RPMI7951 (cell line): Measurements from ENCODE around the gene BBS4. TPM values are rescaled to one million over a fixed set of nuclear protein-coding genes. Genes with fewer than 3 reads are reported as not detected.
A peak's percentile ranks its signal among the peaks of the same experiment; 100 is the strongest.
"Not testable (repeated sequence)": the region's sequence is repeated elsewhere in the genome, so short reads cannot be mapped to it uniquely, and the experiment has no call there.

ENCODE experiments used
- DNase-seq: peaks from one replicate; pipeline ENCODE4 v3.0.0-alpha.2; 2012; ENCODE audit warnings: low read depth
- total RNA-seq: library from RNA; depleted of rRNA; stranded (reverse); fragments of >200 nt; shearing (Covaris generic); gene quantifications from 2 replicates; pipeline ENCODE4 v1.2.3, GENCODE V29; 2014

The BBS4 gene
- total RNA-seq, 1 experiment from 2014 or later = 26.7 TPM

GRCh38 chr15:72700076-72700475 lies 14.1 kb downstream of the BBS4 start:
- no peak for DNase-seq

DNA sequence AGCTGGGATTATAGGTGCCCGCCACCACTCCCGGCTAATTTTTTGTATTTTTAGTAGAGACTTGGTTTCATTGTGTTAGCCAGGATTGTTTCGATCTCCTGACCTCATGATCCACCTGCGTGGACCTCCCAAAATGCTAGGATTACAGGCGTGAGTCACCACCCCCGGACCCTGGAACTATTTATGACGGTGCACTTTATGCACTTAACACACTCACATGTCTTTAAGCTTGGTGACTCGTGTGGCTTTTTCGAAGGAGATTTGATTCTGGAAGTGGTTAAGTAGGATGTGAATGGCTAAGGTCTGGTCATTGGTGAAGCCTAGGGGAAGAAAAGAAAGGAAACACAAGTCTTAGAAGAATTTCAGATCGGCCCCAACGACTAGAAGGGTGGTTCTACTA lies 20.3 kb downstream of the BBS4 start:
- DNase-seq = peak; percentile 8

- not testable (repeated sequence) for DNase-seq
Observed at GRCh38 chr15:72708551-72709303, 22.7 kb downstream of the BBS4 start.

DNA sequence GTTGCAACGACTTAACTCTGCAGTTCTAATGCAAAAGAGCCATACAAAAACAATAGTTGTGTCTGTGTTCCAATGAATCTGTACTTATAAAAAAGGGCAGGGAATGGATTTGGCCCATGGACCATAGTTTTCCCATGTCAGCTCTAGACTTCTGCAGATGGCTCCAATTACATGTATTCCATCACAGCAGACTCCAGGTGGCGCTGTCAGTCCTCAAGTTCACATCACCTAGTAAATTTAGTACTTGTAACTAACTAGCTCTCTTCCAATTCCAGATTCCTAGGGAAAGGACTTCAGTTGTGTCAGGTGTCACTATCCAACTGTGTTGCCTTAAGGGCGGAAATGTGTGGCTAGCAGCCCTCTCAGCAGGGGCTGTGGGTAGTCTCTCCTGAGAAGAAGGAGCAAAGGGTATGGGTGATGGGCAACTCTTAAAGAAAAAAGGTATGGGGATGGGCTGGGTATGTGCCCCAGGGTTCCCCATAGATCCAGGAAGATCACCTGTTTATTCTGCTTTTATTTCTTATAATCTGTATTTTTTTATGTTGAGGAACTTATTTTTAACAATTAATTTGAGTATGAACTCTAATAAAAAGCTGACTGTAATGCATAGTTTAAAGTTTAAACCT lies 36.2 kb downstream of the BBS4 start:
- DNase-seq = peak; percentile 69

- no peak for DNase-seq
Observed at GRCh38 chr15:72724028-72724427, 38.0 kb downstream of the BBS4 start.

DNA sequence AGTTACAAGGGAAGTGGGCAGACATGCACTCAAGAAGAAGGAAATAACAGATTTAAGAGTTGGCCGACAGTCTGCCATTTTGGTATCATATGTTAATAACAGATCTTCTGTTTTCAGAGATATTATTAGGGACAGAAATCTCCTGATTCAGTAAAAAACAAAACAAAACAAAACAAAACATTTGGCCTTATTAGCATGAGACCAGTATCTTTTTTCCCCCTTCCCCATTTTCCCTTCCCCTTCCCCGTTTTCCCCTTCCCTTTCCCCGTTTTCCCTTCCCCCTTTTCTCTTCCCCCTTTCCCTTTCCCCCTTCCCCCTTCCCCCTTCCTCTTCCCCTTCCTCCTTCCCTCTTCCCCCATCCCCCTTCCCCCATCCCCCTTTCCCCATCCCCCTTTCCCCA lies 39.4 kb downstream of the BBS4 start:
- no peak for DNase-seq

DNA sequence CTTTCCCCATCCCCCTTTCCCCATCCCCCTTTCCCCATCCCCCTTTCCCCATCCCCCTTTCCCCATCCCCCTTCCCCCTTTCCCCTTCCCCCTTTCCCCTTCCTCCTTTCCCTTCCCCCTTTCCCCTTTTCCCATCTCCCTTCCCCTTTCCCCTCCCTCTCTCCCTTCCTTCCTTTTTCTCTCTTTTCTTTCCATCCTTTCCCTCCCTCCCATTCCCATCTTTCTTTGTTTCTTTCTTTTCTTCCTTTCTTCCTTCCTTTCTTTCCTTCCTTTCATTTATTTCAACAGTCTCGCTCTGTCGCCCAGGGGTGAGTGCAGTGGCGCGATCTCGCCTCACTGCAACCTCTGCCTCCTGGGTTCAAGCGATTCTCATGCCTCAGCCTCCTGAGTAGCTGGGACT lies 39.8 kb downstream of the BBS4 start:
- DNase-seq = not testable (repeated sequence)

DNA sequence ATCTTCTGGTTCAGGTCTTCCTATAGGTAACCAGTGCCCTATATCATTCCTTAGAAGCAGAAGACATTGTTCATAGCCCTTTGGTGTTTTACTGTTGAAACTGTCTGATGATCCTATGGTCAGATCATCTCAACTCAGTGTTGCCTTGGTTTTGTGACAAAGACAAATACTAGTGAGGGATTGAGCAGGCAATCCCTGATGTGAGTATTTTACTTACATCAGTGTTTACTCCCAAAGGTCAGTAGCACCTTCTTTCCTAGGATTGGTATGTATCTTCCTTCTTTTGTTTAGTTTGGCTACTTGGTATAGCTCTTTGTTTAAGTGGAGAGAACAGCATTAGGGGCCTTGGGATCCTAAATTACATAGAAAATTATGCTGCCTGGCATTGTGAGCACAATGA lies 41.1 kb downstream of the BBS4 start:
- no peak for DNase-seq

DNA sequence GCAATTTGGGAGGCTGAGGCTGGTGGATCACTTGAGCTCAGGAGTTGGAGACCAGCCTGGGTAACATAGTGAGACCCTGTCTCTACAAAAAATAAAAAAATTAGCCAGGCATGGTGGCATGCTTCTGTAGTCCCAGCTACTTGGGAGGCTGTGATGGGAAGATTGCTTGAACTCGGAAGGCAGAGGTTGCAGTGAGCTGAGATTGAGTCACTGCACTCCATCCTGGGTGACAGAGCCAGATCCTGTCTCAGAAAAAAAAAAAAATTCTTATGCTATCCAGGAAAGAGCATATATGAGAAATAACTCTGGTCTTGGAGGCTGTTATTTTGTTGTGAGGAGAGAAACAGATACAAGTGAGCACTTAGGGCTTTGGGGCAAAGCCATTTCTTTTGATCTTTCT lies 42.2 kb downstream of the BBS4 start:
- DNase-seq = not testable (repeated sequence)

DNA sequence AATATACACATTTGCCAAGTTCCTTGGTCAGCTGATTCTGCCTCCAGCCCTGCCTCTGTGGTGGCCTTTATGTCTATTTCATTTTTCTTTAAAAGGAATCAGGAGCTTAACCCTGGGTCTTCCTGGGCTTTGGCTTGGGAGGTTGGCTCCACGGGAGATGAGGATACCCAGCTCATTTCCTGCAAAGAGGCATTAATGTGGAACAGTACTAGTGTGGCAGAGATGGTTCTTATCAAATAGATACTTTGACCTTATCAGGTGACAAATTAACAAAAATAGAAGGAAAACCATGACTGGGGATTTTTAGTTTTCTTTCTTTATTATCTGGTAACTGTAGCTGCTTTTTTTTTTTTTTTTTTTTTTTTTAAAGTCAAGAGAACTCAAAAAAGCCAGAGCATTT lies 42.8 kb downstream of the BBS4 start:
- DNase-seq = no peak

DNA sequence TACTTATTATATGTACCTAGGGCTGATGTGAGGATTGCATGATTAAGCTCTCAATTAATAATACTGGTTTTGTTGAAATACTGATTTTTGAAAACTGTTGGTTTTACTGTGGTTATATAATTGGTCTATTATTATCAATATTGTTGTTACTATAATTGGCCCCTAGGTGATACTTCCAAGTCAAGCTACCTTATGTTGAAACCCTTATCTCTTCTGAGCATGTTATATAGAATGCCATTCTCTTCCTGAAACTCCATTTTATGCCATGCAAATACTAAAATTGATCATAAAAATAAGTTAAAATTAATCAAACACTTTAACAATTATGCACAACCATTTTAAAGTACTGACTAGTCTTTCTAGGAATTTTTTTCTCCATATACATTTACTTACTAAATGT lies 46.1 kb downstream of the BBS4 start:
- DNase-seq = no peak

- DNase-seq = no peak
Observed at GRCh38 chr15:72732516-72732915, 46.5 kb downstream of the BBS4 start.

DNA sequence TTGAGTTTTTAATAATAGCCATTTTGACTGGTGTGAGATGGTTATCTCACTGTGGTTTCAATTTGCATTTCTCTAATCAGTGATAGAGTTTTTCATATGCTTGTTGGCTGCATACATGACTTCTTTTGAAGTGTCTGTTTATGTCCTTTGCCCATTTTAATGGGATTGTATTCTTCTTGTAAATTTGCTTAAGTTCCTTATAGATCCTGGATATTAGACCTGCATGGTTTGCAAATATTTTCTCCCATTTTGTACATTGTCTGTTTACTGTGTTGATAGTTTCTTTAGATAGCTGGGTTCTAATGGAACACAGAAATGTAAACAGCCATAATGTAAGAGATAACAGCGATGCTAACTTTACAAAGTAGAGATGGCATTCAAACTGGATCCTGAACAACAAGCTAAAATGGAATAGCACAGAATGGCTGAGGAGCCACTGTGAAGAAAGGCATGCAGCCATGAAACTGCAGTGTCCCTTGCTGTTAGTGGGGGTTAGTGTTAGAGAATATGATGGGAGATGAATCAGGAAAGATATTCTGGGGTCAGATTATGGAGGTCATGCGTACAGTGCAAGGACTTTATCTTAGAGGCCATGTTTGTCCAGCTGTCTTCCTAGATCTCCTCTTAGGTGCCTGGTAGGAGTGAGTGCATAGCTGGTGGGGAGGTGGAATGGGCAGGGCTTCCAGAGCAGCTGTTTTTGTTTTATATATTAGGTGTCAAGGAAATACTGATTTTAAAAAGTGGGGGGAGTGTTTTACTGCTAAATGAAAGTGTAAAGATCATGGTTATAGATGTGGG lies 48.1 kb downstream of the BBS4 start:
- DNase-seq = no peak

GRCh38 chr15:72735111-72735510 lies 49.1 kb downstream of the BBS4 start:
- no peak for DNase-seq

- DNase-seq = no peak
Observed at GRCh38 chr15:72737061-72737460, 51.1 kb downstream of the BBS4 start.

- no peak for DNase-seq
Observed at GRCh38 chr15:72737723-72738122, 51.7 kb downstream of the BBS4 start.

DNA sequence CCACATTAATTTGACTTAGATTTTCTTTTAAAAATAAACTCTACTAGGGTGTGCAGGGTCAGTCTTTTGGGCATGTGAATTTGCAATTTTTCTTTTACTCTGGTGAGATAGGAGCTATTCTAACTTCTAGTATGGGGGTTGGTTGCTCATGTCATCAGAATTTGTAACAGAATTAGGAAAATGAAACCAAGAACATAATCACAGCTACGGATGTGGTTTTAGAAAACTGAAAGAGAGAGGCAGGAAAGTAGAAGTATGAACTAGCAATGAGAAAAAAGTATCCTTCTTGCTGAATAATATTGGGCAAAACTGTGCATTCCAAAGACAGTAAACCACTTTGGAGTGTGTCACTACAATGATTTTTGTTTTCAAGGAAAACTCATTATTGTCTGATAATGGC lies 54.2 kb downstream of the BBS4 start:
- peak; percentile 57 for DNase-seq

GRCh38 chr15:72749700-72750099 lies 63.7 kb downstream of the BBS4 start:
- no peak for DNase-seq

- no peak for DNase-seq
Observed at GRCh38 chr15:72751751-72752455, 65.9 kb downstream of the BBS4 start.

GRCh38 chr15:72754096-72754495 lies 68.1 kb downstream of the BBS4 start:
- DNase-seq = no peak

DNA sequence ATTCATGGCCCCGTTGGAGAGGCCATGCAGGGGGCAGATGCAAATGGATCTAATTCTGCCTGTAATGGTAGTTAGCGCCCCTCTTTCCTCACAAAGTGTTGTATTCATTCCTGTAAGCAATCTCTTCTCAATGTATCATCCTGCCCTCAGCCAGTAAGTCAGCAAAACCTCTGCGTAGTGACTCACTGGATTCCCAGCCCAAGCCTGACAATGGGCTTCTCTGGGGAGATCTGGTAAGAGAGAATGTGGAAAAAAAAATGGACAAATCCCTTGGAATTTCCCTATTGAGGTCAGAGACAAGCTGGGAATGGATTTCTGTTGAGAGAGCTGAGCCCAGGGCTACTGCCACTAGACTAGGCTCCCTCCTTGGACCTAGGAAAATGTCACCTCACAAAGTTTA lies 72.2 kb downstream of the BBS4 start:
- DNase-seq = peak; percentile 90

GRCh38 chr15:72760590-72761260 lies 74.7 kb downstream of the BBS4 start:
- no peak for DNase-seq
